SH-SY5Y (cell line): ENCODE results near the gene SMARCB1.

Experiments used
- GATA2 ChIP-seq: IDR thresholded peaks from 2 replicates; pipeline ENCODE4 v1.6.1; 2011; ENCODE audit warnings: mild to moderate bottlenecking, low read depth, low read length
- GATA3 ChIP-seq: IDR thresholded peaks from 2 replicates; pipeline ENCODE4 v1.6.1; 2011; ENCODE audit warnings: low read depth, mild to moderate bottlenecking, low read length, moderate library complexity

- TF ChIP-seq GATA2 (no peak), GATA3 (no peak)
Observed at GRCh38 chr22:23862103-23862502, 75.3 kb downstream of the SMARCB1 start.
